ENCODE data around the gene RBMS1. TPM values are rescaled to one million over a fixed set of nuclear protein-coding genes. Genes with fewer than 3 reads are reported as not detected.

Gene RBMS1
- total RNA-seq, 1 donor = 121 TPM

- peak; percentile 60 for DNase-seq (ENCODE audit: low read depth)
- no peak for TF ChIP-seq CTCF (IDR thresholded peaks at IDR 0.05; ENCODE audit: insufficient read depth, low read depth, low read length)
- H3K4me3 ChIP-seq (ENCODE audit: low read depth, low read length) = no peak overlapping the region
These were observed 91.1 kb downstream of the RBMS1 start for GRCh38 chr2:160402501-160402900.

DNA sequence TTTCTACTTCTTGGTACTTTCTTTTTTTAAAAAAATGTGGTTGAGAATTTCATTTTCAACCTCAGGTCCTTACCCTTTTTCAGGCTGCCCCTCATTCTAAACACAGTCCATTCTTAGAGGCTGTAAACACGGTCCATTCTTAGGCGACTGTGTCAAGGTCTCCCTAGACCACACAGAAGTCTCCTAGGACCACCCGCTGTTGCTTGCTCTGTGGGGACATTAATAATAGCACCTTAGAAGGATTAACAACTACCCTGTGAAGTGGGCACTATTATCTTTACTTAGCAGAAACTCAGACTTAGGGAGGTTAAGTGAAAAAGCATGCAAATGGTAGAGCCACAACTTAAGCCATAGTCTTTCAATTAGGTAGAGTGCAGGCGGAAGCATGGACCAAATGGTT, 91.7 kb downstream of the RBMS1 start:
- no peak for DNase-seq (ENCODE audit: low read depth)
- TF ChIP-seq CTCF (IDR thresholded peaks at IDR 0.05; ENCODE audit: insufficient read depth, low read depth, low read length) = no peak

GRCh38 chr2:160399880-160400279, 93.7 kb downstream of the RBMS1 start:
- DNase-seq (ENCODE audit: low read depth) = no peak
- no peak overlapping the region for H3K4me3 ChIP-seq (ENCODE audit: low read depth, low read length)
- TF ChIP-seq CTCF (IDR thresholded peaks at IDR 0.05; ENCODE audit: insufficient read depth, low read depth, low read length) = no peak

More for the DNA sequence above, 91.7 kb downstream of the RBMS1 start:
- H3K4me3 ChIP-seq (ENCODE audit: low read depth, low read length) = no peak overlapping the region

DNA sequence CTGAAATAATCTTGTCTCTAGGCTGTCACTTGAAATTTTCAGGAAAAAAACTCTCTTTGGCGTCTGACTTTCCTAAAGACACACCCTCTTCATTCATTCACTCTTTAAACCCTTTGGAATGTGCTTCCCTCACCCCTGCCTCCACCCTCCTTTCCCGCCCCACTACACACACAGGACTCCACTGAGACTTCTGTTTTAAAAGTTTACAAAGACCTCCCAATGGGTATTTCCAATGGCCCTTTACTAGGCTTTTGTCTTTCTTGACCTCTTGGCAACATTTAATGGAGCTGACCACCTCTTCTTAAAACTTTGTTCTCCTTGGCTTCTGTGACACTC, 96.1 kb downstream of the RBMS1 start:
- no peak overlapping the region for H3K4me3 ChIP-seq (ENCODE audit: low read depth, low read length)
- peak; percentile 40 for DNase-seq (ENCODE audit: low read depth)

DNA sequence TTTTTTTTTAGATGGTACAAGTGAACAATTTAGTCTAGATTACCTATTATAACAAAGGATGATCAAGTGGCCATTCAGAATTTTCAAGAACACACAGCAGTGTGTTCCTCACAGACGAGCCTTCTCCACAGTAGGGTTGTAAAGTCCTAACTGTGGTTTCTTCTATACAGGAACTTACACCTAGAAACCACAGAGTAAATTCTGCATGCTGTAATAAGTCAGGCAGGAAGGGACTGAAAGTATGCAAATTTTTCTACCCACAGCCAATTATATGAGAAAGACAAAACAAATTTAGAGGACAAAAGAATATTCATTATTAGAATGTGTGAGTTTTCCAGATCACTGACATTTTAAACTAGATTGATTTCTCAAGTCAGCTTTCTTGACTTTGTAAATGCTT, 99.5 kb downstream of the RBMS1 start:
- TF ChIP-seq CTCF (IDR thresholded peaks at IDR 0.05; ENCODE audit: insufficient read depth, low read depth, low read length) = no peak
- DNase-seq (ENCODE audit: low read depth) = no peak
- H3K4me3 ChIP-seq (ENCODE audit: low read depth, low read length) = no peak overlapping the region

More for the DNA sequence above, 96.1 kb downstream of the RBMS1 start:
- TF ChIP-seq CTCF (IDR thresholded peaks at IDR 0.05; ENCODE audit: insufficient read depth, low read depth, low read length) = no peak

GRCh38 chr2:160392201-160392600, 101.4 kb downstream of the RBMS1 start:
- no peak overlapping the region for H3K4me3 ChIP-seq (ENCODE audit: low read depth, low read length)
- TF ChIP-seq CTCF (IDR thresholded peaks at IDR 0.05; ENCODE audit: insufficient read depth, low read depth, low read length) = no peak
- DNase-seq (ENCODE audit: low read depth) = peak; percentile 78

All from fibroblast of villous mesenchyme (primary cell).